ENCODE results near the gene SLC14A1. TPM values are rescaled to one million over a fixed set of nuclear protein-coding genes. Genes with fewer than 3 reads are reported as not detected.

SLC14A1 gene
- total RNA-seq, 2 experiments from 2014 or later: 5.2 to 5.3 TPM

DNA sequence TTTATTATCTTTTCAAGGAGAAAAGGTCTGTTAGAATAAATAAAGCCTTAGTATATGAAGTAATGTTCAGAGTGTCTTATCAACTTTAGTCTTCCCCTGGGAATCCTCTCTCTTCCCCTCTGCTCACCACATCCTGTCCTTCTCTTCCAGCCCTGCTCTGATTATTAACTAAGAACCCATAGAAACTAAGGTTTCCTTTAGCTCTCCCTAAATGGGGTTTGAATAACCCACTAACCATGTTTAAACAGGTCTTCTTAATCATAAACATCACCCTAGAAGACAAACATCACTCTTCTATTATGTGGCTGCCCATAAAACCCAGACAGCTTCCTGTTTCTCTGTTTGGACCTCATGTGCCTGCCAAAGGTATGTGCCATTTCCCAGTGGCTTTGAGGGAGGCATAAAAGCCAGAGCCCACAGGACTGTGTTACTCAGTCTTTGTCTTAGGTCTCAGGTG, 50.1 kb downstream of the SLC14A1 start:
- Mint-ChIP-seq H3K27ac (no peak overlapping the region), H3K27me3 (peaks cover 42% of the 10 kb centered on the region), H3K4me1 (ENCODE audit: low read depth) (peaks cover 23% of the 10 kb centered on the region), H3K36me3 (ENCODE audit: low read depth) (no peaks in the 10 kb centered on the region), H3K4me3 (no peak overlapping the region), H3K9me3 (no peaks in the 10 kb centered on the region)
- H3K4me3 ChIP-seq (ENCODE audit: low read length): no peak overlapping the region
- ChIA-PET POLR2A (interaction anchor here (2.2 kb wide), 1 partner anchor 86 kb away, joined by 12 read pairs; no protein-coding TSS in a partner anchor), CTCF (no interaction called here)
- TF ChIP-seq, protein P1, sequence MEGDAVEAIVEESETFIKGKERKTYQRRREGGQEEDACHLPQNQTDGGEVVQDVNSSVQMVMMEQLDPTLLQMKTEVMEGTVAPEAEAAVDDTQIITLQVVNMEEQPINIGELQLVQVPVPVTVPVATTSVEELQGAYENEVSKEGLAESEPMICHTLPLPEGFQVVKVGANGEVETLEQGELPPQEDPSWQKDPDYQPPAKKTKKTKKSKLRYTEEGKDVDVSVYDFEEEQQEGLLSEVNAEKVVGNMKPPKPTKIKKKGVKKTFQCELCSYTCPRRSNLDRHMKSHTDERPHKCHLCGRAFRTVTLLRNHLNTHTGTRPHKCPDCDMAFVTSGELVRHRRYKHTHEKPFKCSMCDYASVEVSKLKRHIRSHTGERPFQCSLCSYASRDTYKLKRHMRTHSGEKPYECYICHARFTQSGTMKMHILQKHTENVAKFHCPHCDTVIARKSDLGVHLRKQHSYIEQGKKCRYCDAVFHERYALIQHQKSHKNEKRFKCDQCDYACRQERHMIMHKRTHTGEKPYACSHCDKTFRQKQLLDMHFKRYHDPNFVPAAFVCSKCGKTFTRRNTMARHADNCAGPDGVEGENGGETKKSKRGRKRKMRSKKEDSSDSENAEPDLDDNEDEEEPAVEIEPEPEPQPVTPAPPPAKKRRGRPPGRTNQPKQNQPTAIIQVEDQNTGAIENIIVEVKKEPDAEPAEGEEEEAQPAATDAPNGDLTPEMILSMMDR (IDR thresholded peaks at IDR 0.05): no peak
- peak; percentile 39 for ATAC-seq (ENCODE audit: poor library complexity)
- peak in 3 of 14 experiments; percentile 6 to 60 (median 44) for DNase-seq
- peaks cover 27% of the 10 kb centered on the region for H3K4me1 ChIP-seq (ENCODE audit: insufficient read depth, low read length)
- no peaks in the 10 kb centered on the region for H3K9me3 ChIP-seq (ENCODE audit: control insufficient read depth in 1 of 2, insufficient read depth in 1 of 2, low read length in 2 of 2)
- no peak overlapping the region for H3K27ac ChIP-seq (ENCODE audit: low read depth in 1 of 2, low read length in 2 of 2)
- intact Hi-C loops (cut with DNase I, micrococcal nuclease): no loop called here
- no peaks in the 10 kb centered on the region for H3K36me3 ChIP-seq (ENCODE audit: insufficient read depth, low read length)
- no peaks in the 10 kb centered on the region for H3K27me3 ChIP-seq (ENCODE audit: control insufficient read depth in 1 of 2, insufficient read depth in 2 of 2, low read length in 2 of 2)

DNA sequence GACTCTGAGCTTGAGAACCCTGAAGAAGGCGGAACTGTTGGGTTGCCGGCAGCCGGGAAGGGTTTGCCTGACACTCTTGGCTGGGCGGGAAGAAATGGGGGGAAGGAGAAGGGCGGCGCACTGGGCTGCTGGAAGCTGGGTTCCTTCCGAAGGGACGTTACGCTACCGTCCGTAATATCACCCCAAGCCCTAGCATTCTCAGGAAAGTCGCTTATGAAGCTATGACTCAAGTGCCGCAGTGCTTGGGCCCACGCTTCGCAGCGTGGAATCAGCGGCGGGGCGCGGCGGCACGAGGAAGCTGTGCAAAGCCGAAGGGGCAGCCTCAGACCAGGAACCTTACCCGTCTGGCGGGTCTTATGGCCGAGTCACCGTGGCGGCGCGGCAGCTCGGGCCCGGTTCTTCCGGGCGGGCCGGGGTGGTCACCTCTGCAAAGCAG, 51.3 kb downstream of the SLC14A1 start:
- DNase-seq (peak; percentile 28 to 76 (median 46)), ATAC-seq (ENCODE audit: poor library complexity) (peak; percentile 83)
- CTCF ChIA-PET: no interaction called here
- H3K9me3 Mint-ChIP-seq: no peaks in the 10 kb centered on the region
- Histone ChIP-seq H3K4me1 (ENCODE audit: insufficient read depth, low read length) (peaks cover 27% of the 10 kb centered on the region), H3K27ac (ENCODE audit: low read depth in 1 of 2, low read length in 2 of 2) (no peak overlapping the region), H3K27me3 (ENCODE audit: control insufficient read depth in 1 of 2, insufficient read depth in 2 of 2, low read length in 2 of 2) (no peaks in the 10 kb centered on the region), H3K9me3 (ENCODE audit: control insufficient read depth in 1 of 2, insufficient read depth in 1 of 2, low read length in 2 of 2) (no peaks in the 10 kb centered on the region), H3K4me3 (ENCODE audit: low read length) (peak overlapping the region; percentile 74), H3K36me3 (ENCODE audit: insufficient read depth, low read length) (no peaks in the 10 kb centered on the region)
- POLR2A ChIA-PET: interaction anchor here (2.2 kb wide), 1 partner anchor 88 kb away, joined by 12 read pairs; no protein-coding TSS in a partner anchor
- intact Hi-C loops (cut with DNase I, micrococcal nuclease): no loop called here
- peak overlapping the region; percentile 80 for H3K4me3 Mint-ChIP-seq
- H3K36me3 Mint-ChIP-seq (ENCODE audit: low read depth): no peaks in the 10 kb centered on the region
- H3K27ac Mint-ChIP-seq: peak overlapping the region; percentile 28
- TF ChIP-seq, protein P1 (IDR thresholded peaks at IDR 0.05): no peak
- H3K4me1 Mint-ChIP-seq (ENCODE audit: low read depth): peaks cover 23% of the 10 kb centered on the region
- H3K27me3 Mint-ChIP-seq: peaks cover 36% of the 10 kb centered on the region

DNA sequence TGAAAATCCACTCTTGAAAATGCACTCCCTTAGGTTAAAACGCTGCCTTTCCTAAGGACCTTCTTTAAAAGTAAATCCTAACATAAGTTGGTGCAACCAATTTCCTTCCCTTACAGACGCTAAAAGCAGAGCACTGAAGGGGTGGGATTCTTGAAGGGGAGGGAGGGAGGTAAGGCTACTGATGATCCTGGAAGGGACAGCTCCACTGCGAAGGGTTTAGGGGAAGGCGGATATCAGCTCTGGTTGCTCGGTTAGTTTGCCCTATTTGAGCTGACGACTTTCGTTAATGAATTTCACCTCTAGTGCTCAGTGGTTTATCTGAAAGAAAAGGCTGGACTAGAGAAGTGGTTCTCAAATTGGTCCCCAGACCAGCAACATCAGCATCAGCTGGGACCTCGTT, 51.8 kb downstream of the SLC14A1 start:
- Mint-ChIP-seq H3K4me1 (ENCODE audit: low read depth) (peaks cover 23% of the 10 kb centered on the region), H3K27me3 (peaks cover 33% of the 10 kb centered on the region), H3K36me3 (ENCODE audit: low read depth) (no peaks in the 10 kb centered on the region), H3K4me3 (peak overlapping the region; percentile 80), H3K27ac (no peak overlapping the region), H3K9me3 (no peaks in the 10 kb centered on the region)
- DNase-seq (no peak), ATAC-seq (ENCODE audit: poor library complexity) (no peak)
- Histone ChIP-seq H3K27me3 (ENCODE audit: control insufficient read depth in 1 of 2, insufficient read depth in 2 of 2, low read length in 2 of 2) (peaks cover 0 to under 1% of the 10 kb centered on the region in 2 experiments), H3K36me3 (ENCODE audit: insufficient read depth, low read length) (no peaks in the 10 kb centered on the region), H3K4me1 (ENCODE audit: insufficient read depth, low read length) (peaks cover 27% of the 10 kb centered on the region), H3K4me3 (ENCODE audit: low read length) (peak overlapping the region; percentile 74), H3K9me3 (ENCODE audit: control insufficient read depth in 1 of 2, insufficient read depth in 1 of 2, low read length in 2 of 2) (no peaks in the 10 kb centered on the region), H3K27ac (ENCODE audit: low read depth in 1 of 2, low read length in 2 of 2) (no peak overlapping the region)
- intact Hi-C loops (cut with DNase I, micrococcal nuclease): no loop called here
- POLR2A ChIA-PET: interaction anchor here (2.2 kb wide), 1 partner anchor 88 kb away, joined by 12 read pairs; no protein-coding TSS in a partner anchor
- TF ChIP-seq, protein P1 (IDR thresholded peaks at IDR 0.05): no peak
- CTCF ChIA-PET: no interaction called here
